NT2/D1 (cell line): ENCODE data around the gene VPS18.

Experiments
- SUZ12 ChIP-seq: IDR thresholded peaks from 2 replicates; pipeline ENCODE4 v1.6.1; 2011; ENCODE audit not compliant: insufficient read length, insufficient read depth; ENCODE audit errors: extremely low read depth
- YY1 ChIP-seq: IDR thresholded peaks from 2 replicates; pipeline ENCODE4 v1.6.1; 2011; ENCODE audit not compliant: insufficient read length, insufficient read depth
- ZNF274 ChIP-seq: IDR thresholded peaks from 2 replicates; pipeline ENCODE4 v1.6.1; 2011; ENCODE audit warnings: mild to moderate bottlenecking, low read depth, low read length

GRCh38 chr15:40917585-40917984, 23.3 kb downstream of the VPS18 start:
- TF ChIP-seq SUZ12 (no peak), YY1 (no peak), ZNF274 (no peak)
